ENCODE measurements around the gene APC2.

GRCh38 chr19:1495799-1496713 lies 46.1 kb downstream of the APC2 start:
- TF ChIP-seq, protein P1, sequence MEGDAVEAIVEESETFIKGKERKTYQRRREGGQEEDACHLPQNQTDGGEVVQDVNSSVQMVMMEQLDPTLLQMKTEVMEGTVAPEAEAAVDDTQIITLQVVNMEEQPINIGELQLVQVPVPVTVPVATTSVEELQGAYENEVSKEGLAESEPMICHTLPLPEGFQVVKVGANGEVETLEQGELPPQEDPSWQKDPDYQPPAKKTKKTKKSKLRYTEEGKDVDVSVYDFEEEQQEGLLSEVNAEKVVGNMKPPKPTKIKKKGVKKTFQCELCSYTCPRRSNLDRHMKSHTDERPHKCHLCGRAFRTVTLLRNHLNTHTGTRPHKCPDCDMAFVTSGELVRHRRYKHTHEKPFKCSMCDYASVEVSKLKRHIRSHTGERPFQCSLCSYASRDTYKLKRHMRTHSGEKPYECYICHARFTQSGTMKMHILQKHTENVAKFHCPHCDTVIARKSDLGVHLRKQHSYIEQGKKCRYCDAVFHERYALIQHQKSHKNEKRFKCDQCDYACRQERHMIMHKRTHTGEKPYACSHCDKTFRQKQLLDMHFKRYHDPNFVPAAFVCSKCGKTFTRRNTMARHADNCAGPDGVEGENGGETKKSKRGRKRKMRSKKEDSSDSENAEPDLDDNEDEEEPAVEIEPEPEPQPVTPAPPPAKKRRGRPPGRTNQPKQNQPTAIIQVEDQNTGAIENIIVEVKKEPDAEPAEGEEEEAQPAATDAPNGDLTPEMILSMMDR (IDR thresholded peaks at IDR 0.05): no peak
- no peak for TF ChIP-seq POLR2A (IDR thresholded peaks at IDR 0.05)
